ENCODE results near the gene FBXL22. TPM values are rescaled to one million over a fixed set of nuclear protein-coding genes. Genes with fewer than 3 reads are reported as not detected.

FBXL22 gene
- total RNA-seq, result 10 to 100 TPM; 14.4 to 81.6 (median 46.3) TPM

GRCh38 chr15:63597038-63597790 lies at the start of gene FBXL22:
Gene FBXL22 (plus strand): TSS chr15:63597387. CDS start chr15:63597393, 6 bp downstream.
- WGBS, result 41% methylated on average over 19 of the region's 23 CpGs
- H3K9me3 ChIP-seq, result no peaks in the 10 kb centered on the region
- peak within 1 kb of the TSS; percentile 88 to 91 (median 90) for H3K27ac ChIP-seq (replicated peaks in 1 of 4)
- H3K4me3 ChIP-seq, result peak within 1 kb of the TSS; percentile 75 to 78 (median 77)
- peak; percentile 92 for DNase-seq (ENCODE audit: extremely low spot score)
- TF ChIP-seq EP300 (IDR thresholded peaks at IDR 0.05), result no peak
- TF ChIP-seq POLR2AphosphoS5 (IDR thresholded peaks at IDR 0.05), result peak; percentile 72 to 82
- intact Hi-C loops (cut with DNase I), result loop anchor here (5.0 kb wide), 3 partner anchors 45 to 130 kb away; no protein-coding TSS in a partner anchor
- H3K27me3 ChIP-seq, result no peaks in the 10 kb centered on the region
- H3K36me3 ChIP-seq, result peaks cover 0 to 20% (median 9%) of the 10 kb centered on the region in 4 donors
- H3K4me1 ChIP-seq, result peaks cover 62 to 79% (median 74%) of the 10 kb centered on the region in 4 donors

- Histone ChIP-seq H3K36me3 (peaks cover 0 to 4% (median 0%) of the 10 kb centered on the region in 4 donors), H3K4me3 (no peak overlapping the region), H3K9me3 (no peaks in the 10 kb centered on the region), H3K27ac (replicated peaks in 1 of 4) (no peak overlapping the region), H3K4me1 (peaks cover 19 to 38% (median 33%) of the 10 kb centered on the region in 4 donors), H3K27me3 (no peaks in the 10 kb centered on the region)
- DNase-seq (ENCODE audit: extremely low spot score), result no peak
- WGBS, result 66% methylated on average over 1 of the region's 1 CpG
- TF ChIP-seq POLR2A (IDR thresholded peaks at IDR 0.05; ENCODE audit: low read depth) (no peak), CTCF (IDR thresholded peaks at IDR 0.05) (no peak), EP300 (IDR thresholded peaks at IDR 0.05) (no peak), POLR2AphosphoS5 (IDR thresholded peaks at IDR 0.05) (no peak)
- intact Hi-C loops (cut with DNase I), result loop anchor here (5.0 kb wide), 2 partner anchors 46 to 49 kb away; partner anchors contain the start of genes FBXL22 and USP3
Observed at GRCh38 chr15:63551400-63551799, 45.8 kb upstream of the FBXL22 start.

GRCh38 chr15:63553388-63553791 lies 43.8 kb upstream of the FBXL22 start:
- peak overlapping the region; percentile 1 to 17 (median 10) for H3K4me3 ChIP-seq
- WGBS, result 3% methylated on average over 3 of the region's 3 CpGs
- peaks cover 0 to 18% (median 9%) of the 10 kb centered on the region in 4 donors for H3K36me3 ChIP-seq
- TF ChIP-seq POLR2AphosphoS5 (IDR thresholded peaks at IDR 0.05), result no peak
- H3K27me3 ChIP-seq, result no peaks in the 10 kb centered on the region
- intact Hi-C loops (cut with DNase I), result loop anchor here (5.0 kb wide), 2 partner anchors 44 to 51 kb away; partner anchors contain the start of genes FBXL22 and USP3
- H3K27ac ChIP-seq (replicated peaks in 1 of 4), result peak overlapping the region; percentile 56 to 67 (median 60)
- no peak for DNase-seq (ENCODE audit: extremely low spot score)
- H3K9me3 ChIP-seq, result no peaks in the 10 kb centered on the region
- H3K4me1 ChIP-seq, result peaks cover 19 to 55% (median 47%) of the 10 kb centered on the region in 4 donors

GRCh38 chr15:63554337-63554927 lies 42.8 kb upstream of the FBXL22 start:
- no peak overlapping the region for H3K4me3 ChIP-seq

GRCh38 chr15:63555507-63555906 lies 41.7 kb upstream of the FBXL22 start:
- DNase-seq (ENCODE audit: extremely low spot score), result no peak
- peaks cover 19 to 55% (median 47%) of the 10 kb centered on the region in 4 donors for H3K4me1 ChIP-seq
- no peak overlapping the region for H3K27ac ChIP-seq (replicated peaks in 1 of 4)
- intact Hi-C loops (cut with DNase I), result no loop called here
- H3K4me3 ChIP-seq, result no peak overlapping the region
- no peaks in the 10 kb centered on the region for H3K9me3 ChIP-seq
- no peaks in the 10 kb centered on the region for H3K27me3 ChIP-seq
- no peak for TF ChIP-seq EP300 (IDR thresholded peaks at IDR 0.05)
- no peak for TF ChIP-seq POLR2AphosphoS5 (IDR thresholded peaks at IDR 0.05)
- TF ChIP-seq POLR2A (IDR thresholded peaks at IDR 0.05; ENCODE audit: low read depth), result no peak
- no peak for TF ChIP-seq CTCF (IDR thresholded peaks at IDR 0.05)
- peaks cover 0 to 33% (median 20%) of the 10 kb centered on the region in 4 donors for H3K36me3 ChIP-seq

More at GRCh38 chr15:63554337-63554927, 42.8 kb upstream of the FBXL22 start:
- Histone ChIP-seq H3K9me3 (no peaks in the 10 kb centered on the region), H3K36me3 (peaks cover 0 to 27% (median 11%) of the 10 kb centered on the region in 4 donors), H3K4me1 (peaks cover 19 to 55% (median 47%) of the 10 kb centered on the region in 4 donors), H3K27ac (replicated peaks in 1 of 4) (no peak overlapping the region), H3K27me3 (no peaks in the 10 kb centered on the region)
- WGBS, result 89% methylated on average over 2 of the region's 2 CpGs
- intact Hi-C loops (cut with DNase I), result loop anchor here (5.0 kb wide), 2 partner anchors 43 to 52 kb away; partner anchors contain the start of genes FBXL22 and USP3
- no peak for TF ChIP-seq POLR2AphosphoS5 (IDR thresholded peaks at IDR 0.05)
- no peak for DNase-seq (ENCODE audit: extremely low spot score)

GRCh38 chr15:63556246-63556645 lies 40.9 kb upstream of the FBXL22 start:
- TF ChIP-seq POLR2AphosphoS5 (IDR thresholded peaks at IDR 0.05) (no peak), POLR2A (IDR thresholded peaks at IDR 0.05; ENCODE audit: low read depth) (no peak), EP300 (IDR thresholded peaks at IDR 0.05) (no peak), CTCF (IDR thresholded peaks at IDR 0.05) (no peak)
- WGBS, result 69% methylated on average over 6 of the region's 6 CpGs
- Histone ChIP-seq H3K4me3 (no peak overlapping the region), H3K9me3 (no peaks in the 10 kb centered on the region), H3K27ac (replicated peaks in 1 of 4) (no peak overlapping the region), H3K36me3 (peaks cover 0 to 41% (median 27%) of the 10 kb centered on the region in 4 donors), H3K4me1 (peaks cover 19 to 55% (median 47%) of the 10 kb centered on the region in 4 donors), H3K27me3 (no peaks in the 10 kb centered on the region)
- intact Hi-C loops (cut with DNase I), result no loop called here
- DNase-seq (ENCODE audit: extremely low spot score), result no peak

Data from esophagus muscularis mucosa (tissue), 4 donors.